Tibial nerve (tissue), 4 donors: Measurements from ENCODE around the gene RASEF.

Experiments
- EP300 ChIP-seq, 2 donors: sonication (generic); formaldehyde crosslinking; IDR thresholded peaks; one replicate each; pipeline ENCODE4 v1.6.1; 2017; ENCODE audit warnings: antibody characterized with exemption in 2 of 2, mild to moderate bottlenecking in 1 of 2
- POLR2A ChIP-seq, 2 donors: fragments of 450-650 bp; IDR thresholded peaks; one replicate each; pipeline ENCODE4 v1.6.1; 2017; ENCODE audit warnings: antibody characterized with exemption in 2 of 2, mild to moderate bottlenecking in 2 of 2, moderate library complexity in 2 of 2
- TF ChIP-seq, protein P1 (sequence below), 5 experiments: fragments of 200-600 bp in 3 of 5; fragments of 450-650 bp in 2 of 5; sonication (generic) in 3 of 5; IDR thresholded peaks; one replicate each; pipeline ENCODE4 v1.5.1; 2016 to 2019; ENCODE audit warnings: antibody characterized with exemption in 5 of 5, mild to moderate bottlenecking in 3 of 5, moderate library complexity in 2 of 5

DNA sequence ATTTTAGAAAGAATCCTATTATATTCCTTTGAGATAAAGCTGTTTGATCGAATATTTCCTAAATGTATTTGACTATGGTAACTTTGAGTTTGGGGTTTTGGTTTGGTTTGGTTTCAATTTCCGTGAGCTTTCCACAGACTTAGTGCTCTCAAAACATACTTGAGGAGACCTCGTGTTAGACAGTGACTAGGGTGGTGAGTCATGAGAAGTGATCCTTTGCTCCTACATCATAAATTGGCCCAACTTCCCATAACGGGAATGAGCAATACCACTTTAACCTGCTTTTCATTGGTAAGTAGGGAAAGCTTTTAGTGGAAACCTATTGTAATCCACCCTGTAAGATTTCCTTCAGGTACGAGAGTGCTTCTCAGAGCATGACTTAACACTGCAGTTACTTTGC, 3.8 kb upstream of the RASEF start:
- TF ChIP-seq, protein P1, sequence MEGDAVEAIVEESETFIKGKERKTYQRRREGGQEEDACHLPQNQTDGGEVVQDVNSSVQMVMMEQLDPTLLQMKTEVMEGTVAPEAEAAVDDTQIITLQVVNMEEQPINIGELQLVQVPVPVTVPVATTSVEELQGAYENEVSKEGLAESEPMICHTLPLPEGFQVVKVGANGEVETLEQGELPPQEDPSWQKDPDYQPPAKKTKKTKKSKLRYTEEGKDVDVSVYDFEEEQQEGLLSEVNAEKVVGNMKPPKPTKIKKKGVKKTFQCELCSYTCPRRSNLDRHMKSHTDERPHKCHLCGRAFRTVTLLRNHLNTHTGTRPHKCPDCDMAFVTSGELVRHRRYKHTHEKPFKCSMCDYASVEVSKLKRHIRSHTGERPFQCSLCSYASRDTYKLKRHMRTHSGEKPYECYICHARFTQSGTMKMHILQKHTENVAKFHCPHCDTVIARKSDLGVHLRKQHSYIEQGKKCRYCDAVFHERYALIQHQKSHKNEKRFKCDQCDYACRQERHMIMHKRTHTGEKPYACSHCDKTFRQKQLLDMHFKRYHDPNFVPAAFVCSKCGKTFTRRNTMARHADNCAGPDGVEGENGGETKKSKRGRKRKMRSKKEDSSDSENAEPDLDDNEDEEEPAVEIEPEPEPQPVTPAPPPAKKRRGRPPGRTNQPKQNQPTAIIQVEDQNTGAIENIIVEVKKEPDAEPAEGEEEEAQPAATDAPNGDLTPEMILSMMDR (IDR thresholded peaks at IDR 0.05) = no peak
- TF ChIP-seq POLR2A (IDR thresholded peaks at IDR 0.05) (no peak), EP300 (IDR thresholded peaks at IDR 0.05) (no peak)
